Measurements from ENCODE around the gene TAAR9. TPM values are rescaled to one million over a fixed set of nuclear protein-coding genes. Genes with fewer than 3 reads are reported as not detected.

The TAAR9 gene
- total RNA-seq, 1 experiment from 2014 or later, result not detected

- no peak for ATAC-seq
- TF ChIP-seq EZH2 (IDR thresholded peaks at IDR 0.05) (no peak), SP1 (IDR thresholded peaks at IDR 0.05; ENCODE audit: low read depth) (no peak), RAD21 (IDR thresholded peaks at IDR 0.05; ENCODE audit: low read depth) (no peak), POLR2AphosphoS5 (IDR thresholded peaks at IDR 0.05; ENCODE audit: low read depth, low read length) (no peak)
- TF ChIP-seq, protein P1, sequence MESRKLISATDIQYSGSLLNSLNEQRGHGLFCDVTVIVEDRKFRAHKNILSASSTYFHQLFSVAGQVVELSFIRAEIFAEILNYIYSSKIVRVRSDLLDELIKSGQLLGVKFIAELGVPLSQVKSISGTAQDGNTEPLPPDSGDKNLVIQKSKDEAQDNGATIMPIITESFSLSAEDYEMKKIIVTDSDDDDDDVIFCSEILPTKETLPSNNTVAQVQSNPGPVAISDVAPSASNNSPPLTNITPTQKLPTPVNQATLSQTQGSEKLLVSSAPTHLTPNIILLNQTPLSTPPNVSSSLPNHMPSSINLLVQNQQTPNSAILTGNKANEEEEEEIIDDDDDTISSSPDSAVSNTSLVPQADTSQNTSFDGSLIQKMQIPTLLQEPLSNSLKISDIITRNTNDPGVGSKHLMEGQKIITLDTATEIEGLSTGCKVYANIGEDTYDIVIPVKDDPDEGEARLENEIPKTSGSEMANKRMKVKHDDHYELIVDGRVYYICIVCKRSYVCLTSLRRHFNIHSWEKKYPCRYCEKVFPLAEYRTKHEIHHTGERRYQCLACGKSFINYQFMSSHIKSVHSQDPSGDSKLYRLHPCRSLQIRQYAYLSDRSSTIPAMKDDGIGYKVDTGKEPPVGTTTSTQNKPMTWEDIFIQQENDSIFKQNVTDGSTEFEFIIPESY (IDR thresholded peaks at IDR 0.05; ENCODE audit: extremely low read depth, insufficient replicate concordance, low read length), result no peak
- TF ChIP-seq, protein P2, sequence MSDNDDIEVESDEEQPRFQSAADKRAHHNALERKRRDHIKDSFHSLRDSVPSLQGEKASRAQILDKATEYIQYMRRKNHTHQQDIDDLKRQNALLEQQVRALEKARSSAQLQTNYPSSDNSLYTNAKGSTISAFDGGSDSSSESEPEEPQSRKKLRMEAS (IDR thresholded peaks at IDR 0.05), result no peak
- H3K9me2 ChIP-seq (ENCODE audit: insufficient read depth), result no peaks in the 10 kb centered on the region
- H3K36me3 ChIP-seq (ENCODE audit: control insufficient read depth in 1 of 2, insufficient read depth in 2 of 2, low read length in 2 of 2), result no peaks in the 10 kb centered on the region
- H3K4me2 ChIP-seq (ENCODE audit: low read length), result no peak overlapping the region
- no peak overlapping the region for H3K27ac ChIP-seq (ENCODE audit: low read depth, low read length)
- DNase-seq (ENCODE audit: low read depth, low spot score), result no peak
- no TSS peak for BruUV-seq (replicated peaks)
- no peak overlapping the region for H2AFZ ChIP-seq (ENCODE audit: low read depth, low read length, poor library complexity, severe bottlenecking)
- intact Hi-C loops (cut with micrococcal nuclease), result no loop called here
- H3K9ac ChIP-seq (ENCODE audit: low read length), result no peak overlapping the region
- no peak overlapping the region for H3K4me3 ChIP-seq (replicated peaks in 1 of 2; ENCODE audit: low read depth in 1 of 2, low read length in 2 of 2)
- H3K9me3 ChIP-seq (ENCODE audit: control insufficient read depth in 1 of 2, insufficient read depth in 1 of 2, low read depth in 1 of 2, low read length in 2 of 2), result no peaks in the 10 kb centered on the region
- POLR2A ChIA-PET, result no interaction called here
- H3K27me3 ChIP-seq (ENCODE audit: insufficient read depth, low read length), result no peaks in the 10 kb centered on the region
- CTCF ChIA-PET, result no interaction called here
- H3K79me2 ChIP-seq (ENCODE audit: insufficient read depth, low read length), result no peaks in the 10 kb centered on the region
- RAD21 ChIA-PET (ENCODE audit: low non-redundant PET in 1 of 2, low total read pairs in 2 of 2, uncharacterized antibody in 2 of 2, unreplicated experiment in 2 of 2), result no interaction called here
- no peaks in the 10 kb centered on the region for H3K4me1 ChIP-seq (ENCODE audit: control insufficient read depth in 1 of 2, insufficient read depth in 2 of 2, low read length in 2 of 2)
- H4K20me1 ChIP-seq (ENCODE audit: insufficient read depth), result no peaks in the 10 kb centered on the region
Measured at GRCh38 chr6:132566404-132566803, 28.3 kb downstream of the TAAR9 start.

GRCh38 chr6:132567566-132567965 lies 29.5 kb downstream of the TAAR9 start:
- Histone ChIP-seq H2AFZ (ENCODE audit: low read depth, low read length, poor library complexity, severe bottlenecking) (no peak overlapping the region), H3K4me3 (replicated peaks in 1 of 2; ENCODE audit: low read depth in 1 of 2, low read length in 2 of 2) (no peak overlapping the region), H3K9ac (ENCODE audit: low read length) (no peak overlapping the region), H3K4me1 (ENCODE audit: control insufficient read depth in 1 of 2, insufficient read depth in 2 of 2, low read length in 2 of 2) (no peaks in the 10 kb centered on the region), H3K79me2 (ENCODE audit: insufficient read depth, low read length) (no peaks in the 10 kb centered on the region), H3K9me3 (ENCODE audit: control insufficient read depth in 1 of 2, insufficient read depth in 1 of 2, low read depth in 1 of 2, low read length in 2 of 2) (no peaks in the 10 kb centered on the region), H3K9me2 (ENCODE audit: insufficient read depth) (no peaks in the 10 kb centered on the region), H3K27me3 (ENCODE audit: insufficient read depth, low read length) (no peaks in the 10 kb centered on the region), H3K4me2 (ENCODE audit: low read length) (no peak overlapping the region), H3K36me3 (ENCODE audit: control insufficient read depth in 1 of 2, insufficient read depth in 2 of 2, low read length in 2 of 2) (no peaks in the 10 kb centered on the region), H3K27ac (ENCODE audit: low read depth, low read length) (no peak overlapping the region), H4K20me1 (ENCODE audit: insufficient read depth) (no peaks in the 10 kb centered on the region)
- TF ChIP-seq, protein P2 (IDR thresholded peaks at IDR 0.05), result no peak
- no peak for TF ChIP-seq CBX3 (IDR thresholded peaks at IDR 0.05; ENCODE audit: low read depth)
- TF ChIP-seq CEBPB (IDR thresholded peaks at IDR 0.05; ENCODE audit: low read depth), result no peak
- TF ChIP-seq ELF1 (IDR thresholded peaks at IDR 0.05; ENCODE audit: borderline replicate concordance, low read depth), result no peak
- no peak for TF ChIP-seq POLR2AphosphoS5 (IDR thresholded peaks at IDR 0.05; ENCODE audit: low read depth, low read length)
- TF ChIP-seq SIN3A (IDR thresholded peaks at IDR 0.05; ENCODE audit: low read depth), result no peak
- TF ChIP-seq YY1 (IDR thresholded peaks at IDR 0.05; ENCODE audit: extremely low read depth, insufficient replicate concordance, low read depth, low read length), result no peak
- TF ChIP-seq TCF7L2 (IDR thresholded peaks at IDR 0.05; ENCODE audit: borderline replicate concordance, extremely low read depth, insufficient read depth, insufficient read length), result no peak
- no peak for TF ChIP-seq EZH2phosphoT487 (IDR thresholded peaks at IDR 0.05; ENCODE audit: borderline replicate concordance)
- no peak for TF ChIP-seq EZH2 (IDR thresholded peaks at IDR 0.05)
- no peak for TF ChIP-seq REST (IDR thresholded peaks at IDR 0.05; ENCODE audit: low read depth)
- no peak for TF ChIP-seq FOSL1 (IDR thresholded peaks at IDR 0.05; ENCODE audit: low read depth)
- no peak for TF ChIP-seq EGR1 (IDR thresholded peaks at IDR 0.05; ENCODE audit: low read depth)
- DNase-seq (ENCODE audit: low read depth, low spot score) (no peak), ATAC-seq (no peak)
- ChIA-PET POLR2A (no interaction called here), RAD21 (ENCODE audit: low non-redundant PET in 1 of 2, low total read pairs in 2 of 2, uncharacterized antibody in 2 of 2, unreplicated experiment in 2 of 2) (no interaction called here), CTCF (no interaction called here)
- intact Hi-C loops (cut with micrococcal nuclease), result no loop called here
- no TSS peak for BruUV-seq (replicated peaks)
